ENCODE measurements around the gene RABGAP1L. TPM values are rescaled to one million over a fixed set of nuclear protein-coding genes. Genes with fewer than 3 reads are reported as not detected.
"Not testable (repeated sequence)": the region's sequence is repeated elsewhere in the genome, so short reads cannot be mapped to it uniquely, and the experiment has no call there.

The RABGAP1L gene
- total RNA-seq, 1 donor = 29.8 TPM

- H3K4me3 ChIP-seq (ENCODE audit: low read depth, low read length) = no peak overlapping the region
- no peak for DNase-seq (ENCODE audit: low read depth)
- no peak for TF ChIP-seq CTCF (IDR thresholded peaks at IDR 0.05; ENCODE audit: insufficient read depth, low read depth, low read length)
Measured at GRCh38 chr1:174142836-174143235, 16.5 kb upstream of the RABGAP1L start.

- H3K4me3 ChIP-seq (ENCODE audit: low read depth, low read length); DNase-seq (ENCODE audit: low read depth): not testable (repeated sequence)
Measured at GRCh38 chr1:174143727-174144396, 15.5 kb upstream of the RABGAP1L start.

GRCh38 chr1:174144397-174144783, 14.9 kb upstream of the RABGAP1L start:
- H3K4me3 ChIP-seq (ENCODE audit: low read depth, low read length); DNase-seq (ENCODE audit: low read depth): not testable (repeated sequence)
- TF ChIP-seq CTCF (IDR thresholded peaks at IDR 0.05; ENCODE audit: insufficient read depth, low read depth, low read length) = peak; percentile 7

GRCh38 chr1:174149216-174149615, 10.1 kb upstream of the RABGAP1L start:
- H3K4me3 ChIP-seq (ENCODE audit: low read depth, low read length) = no peak overlapping the region
- TF ChIP-seq CTCF (IDR thresholded peaks at IDR 0.05; ENCODE audit: insufficient read depth, low read depth, low read length) = no peak
- no peak for DNase-seq (ENCODE audit: low read depth)

GRCh38 chr1:174150499-174150898, 8.8 kb upstream of the RABGAP1L start:
- no peak overlapping the region for H3K4me3 ChIP-seq (ENCODE audit: low read depth, low read length)
- no peak for TF ChIP-seq CTCF (IDR thresholded peaks at IDR 0.05; ENCODE audit: insufficient read depth, low read depth, low read length)
- DNase-seq (ENCODE audit: low read depth) = no peak

- DNase-seq (ENCODE audit: low read depth) = no peak
- no peak overlapping the region for H3K4me3 ChIP-seq (ENCODE audit: low read depth, low read length)
- no peak for TF ChIP-seq CTCF (IDR thresholded peaks at IDR 0.05; ENCODE audit: insufficient read depth, low read depth, low read length)
Measured at GRCh38 chr1:174152427-174152826, 6.9 kb upstream of the RABGAP1L start.

GRCh38 chr1:174153085-174153824, 6.1 kb upstream of the RABGAP1L start:
- H3K4me3 ChIP-seq (ENCODE audit: low read depth, low read length) = no peak overlapping the region
- DNase-seq (ENCODE audit: low read depth) = peak; percentile 17
- no peak for TF ChIP-seq CTCF (IDR thresholded peaks at IDR 0.05; ENCODE audit: insufficient read depth, low read depth, low read length)
